Amniotic stem cell (primary cell): ENCODE results near the gene ABLIM1.

Experiments used
- DNase-seq: peaks from one replicate; lab custom pipeline; 2025; lab: John Stamatoyannopoulos, UW

ABLIM1 gene

GRCh38 chr10:114387784-114388183 is 270.3 kb downstream of the ABLIM1 start:
- no peak for DNase-seq

- no peak for DNase-seq
These were observed 271.6 kb downstream of the ABLIM1 start for GRCh38 chr10:114386452-114386851.

- DNase-seq, result no peak
These were observed 272.5 kb downstream of the ABLIM1 start for GRCh38 chr10:114385557-114385956.

GRCh38 chr10:114384601-114385000 is 273.5 kb downstream of the ABLIM1 start:
- DNase-seq, result no peak

- no peak for DNase-seq
These were observed 273.9 kb downstream of the ABLIM1 start for GRCh38 chr10:114384181-114384580.
